GM10248 (cell line): ENCODE data around the gene LEFTY1.
"Not testable (repeated sequence)": the region's sequence is repeated elsewhere in the genome, so short reads cannot be mapped to it uniquely, and the experiment has no call there.

Experiments used
- CTCF ChIA-PET: fragments of 300-600 bp; sonication (Branson Sonifier 250); formaldehyde crosslinking; extraction: SDS; loops from one replicate; lab custom pipeline; 2021; ENCODE audit warnings: antibody characterized with exemption; lab: Yijun Ruan, JAX
- POLR2A ChIA-PET: fragments of 350-650 bp; sonication (Branson Sonifier 250); formaldehyde crosslinking; extraction: SDS; loops from one replicate; lab custom pipeline; 2020; ENCODE audit warnings: antibody characterized with exemption; lab: Yijun Ruan, JAX
- DNase-seq: peaks from one replicate; pipeline ENCODE4 v3.0.0; 2012; ENCODE audit errors: extremely low spot score
- TF ChIP-seq, protein P1 (sequence below): IDR thresholded peaks from 2 replicates; pipeline ENCODE4 v1.5.1; 2012; ENCODE audit warnings: mild to moderate bottlenecking, low read depth; ENCODE audit errors: extremely low read depth, missing control alignments, control extremely low read depth

The LEFTY1 gene

DNA sequence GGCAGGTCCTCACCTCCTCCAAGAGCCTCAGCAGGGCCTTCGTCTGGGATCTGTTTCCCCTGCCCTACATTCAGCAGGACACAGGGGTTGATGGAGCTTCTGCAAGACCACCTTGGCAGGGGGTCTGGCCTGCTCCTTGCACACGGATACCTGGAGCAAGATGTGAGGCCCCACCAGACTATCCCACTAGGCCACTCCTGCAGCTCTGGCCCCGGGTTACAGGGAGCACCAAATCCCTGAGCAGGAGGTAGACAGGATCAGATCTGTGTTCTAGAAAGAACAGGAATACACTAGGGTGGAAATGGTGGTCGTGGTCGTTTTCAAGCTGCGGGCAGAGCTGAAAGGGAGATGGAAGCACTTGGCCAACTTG lies 45.5 kb downstream of the LEFTY1 start:
- CTCF ChIA-PET: interaction anchor here (1.0 kb wide), 1 partner anchor 13 kb away, joined by 3 read pairs; no protein-coding TSS in a partner anchor
- DNase-seq: no peak
- TF ChIP-seq, protein P1, sequence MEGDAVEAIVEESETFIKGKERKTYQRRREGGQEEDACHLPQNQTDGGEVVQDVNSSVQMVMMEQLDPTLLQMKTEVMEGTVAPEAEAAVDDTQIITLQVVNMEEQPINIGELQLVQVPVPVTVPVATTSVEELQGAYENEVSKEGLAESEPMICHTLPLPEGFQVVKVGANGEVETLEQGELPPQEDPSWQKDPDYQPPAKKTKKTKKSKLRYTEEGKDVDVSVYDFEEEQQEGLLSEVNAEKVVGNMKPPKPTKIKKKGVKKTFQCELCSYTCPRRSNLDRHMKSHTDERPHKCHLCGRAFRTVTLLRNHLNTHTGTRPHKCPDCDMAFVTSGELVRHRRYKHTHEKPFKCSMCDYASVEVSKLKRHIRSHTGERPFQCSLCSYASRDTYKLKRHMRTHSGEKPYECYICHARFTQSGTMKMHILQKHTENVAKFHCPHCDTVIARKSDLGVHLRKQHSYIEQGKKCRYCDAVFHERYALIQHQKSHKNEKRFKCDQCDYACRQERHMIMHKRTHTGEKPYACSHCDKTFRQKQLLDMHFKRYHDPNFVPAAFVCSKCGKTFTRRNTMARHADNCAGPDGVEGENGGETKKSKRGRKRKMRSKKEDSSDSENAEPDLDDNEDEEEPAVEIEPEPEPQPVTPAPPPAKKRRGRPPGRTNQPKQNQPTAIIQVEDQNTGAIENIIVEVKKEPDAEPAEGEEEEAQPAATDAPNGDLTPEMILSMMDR: no peak
- POLR2A ChIA-PET: no interaction called here

DNA sequence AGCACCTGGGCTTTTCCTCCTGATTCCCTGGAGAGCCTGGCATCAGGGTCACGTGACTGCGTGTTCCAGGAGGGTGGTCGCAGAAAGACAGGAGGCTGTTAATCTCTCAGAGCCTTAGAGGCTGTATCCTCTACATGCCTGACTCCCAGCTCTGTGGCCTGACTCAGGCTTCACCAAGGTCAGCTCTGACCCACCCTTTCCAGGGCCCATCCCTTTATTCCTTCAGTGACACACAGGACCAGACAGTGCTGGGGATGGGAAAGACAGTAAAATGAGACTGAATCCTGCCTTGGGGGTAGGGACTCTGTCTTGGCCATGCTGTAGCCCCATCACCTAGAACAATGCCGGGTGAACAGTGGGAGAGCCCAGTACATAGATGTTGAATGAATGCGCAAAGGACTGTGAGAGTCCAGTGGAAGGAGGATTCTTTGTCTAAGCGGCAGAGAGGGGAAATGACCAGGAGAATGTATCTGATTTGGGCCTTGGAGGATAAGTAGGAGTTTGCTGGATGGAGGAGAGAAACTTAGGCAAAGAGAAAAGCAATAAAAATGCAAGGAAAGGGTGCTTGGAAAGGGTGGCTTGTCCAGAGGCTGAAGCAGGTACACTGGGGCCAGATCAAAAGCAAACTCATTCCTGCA lies 46.0 kb downstream of the LEFTY1 start:
- TF ChIP-seq, protein P1: no peak
- no peak for DNase-seq
- POLR2A ChIA-PET: no interaction called here
- CTCF ChIA-PET: no interaction called here

DNA sequence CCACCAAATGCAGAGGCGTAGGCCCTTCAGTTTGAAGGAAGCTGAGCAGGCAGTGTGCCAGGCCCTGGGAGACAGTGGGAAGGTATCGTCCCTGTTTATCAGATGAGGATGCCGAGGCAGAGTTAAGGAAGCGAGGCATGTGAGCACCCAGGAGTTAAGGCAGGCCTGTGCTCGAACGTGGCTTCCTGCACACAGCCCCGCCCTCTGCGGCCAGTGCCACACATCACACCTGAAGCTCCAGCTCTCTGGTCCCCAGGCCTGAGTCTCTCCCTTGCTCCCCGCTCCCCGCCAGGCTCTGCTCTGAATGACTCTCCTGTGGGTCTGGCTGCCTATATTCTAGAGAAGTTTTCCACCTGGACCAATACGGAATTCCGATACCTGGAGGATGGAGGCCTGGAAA lies 46.9 kb downstream of the LEFTY1 start:
- ChIA-PET CTCF (no interaction called here), POLR2A (no interaction called here)
- TF ChIP-seq, protein P1: no peak
- DNase-seq: no peak

DNA sequence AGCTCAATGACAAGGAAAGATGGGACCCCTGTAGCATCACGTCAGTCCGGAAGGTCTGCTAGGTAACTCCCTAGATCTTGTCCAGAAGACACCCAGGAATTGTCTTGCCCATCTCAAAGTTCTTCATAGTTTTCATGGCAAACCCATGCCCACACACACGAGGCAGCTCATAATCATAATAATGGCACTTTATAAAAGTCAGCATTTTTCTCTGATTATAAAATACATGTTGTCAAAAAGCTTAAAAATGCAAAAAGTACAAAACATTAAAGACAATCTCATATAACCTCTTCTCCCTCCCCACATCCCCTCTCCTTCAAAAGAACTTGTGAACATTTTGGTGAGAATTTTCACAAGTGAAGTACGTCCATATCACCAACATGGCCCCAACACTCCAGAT lies 48.2 kb downstream of the LEFTY1 start:
- ChIA-PET POLR2A (no interaction called here), CTCF (interaction anchor here (1.1 to 1.2 kb wide), 2 partner anchors 63 to 69 kb away, joined by 4 read pairs; partner anchors contain the start of gene SRP9)
- DNase-seq: no peak
- TF ChIP-seq, protein P1: no peak

DNA sequence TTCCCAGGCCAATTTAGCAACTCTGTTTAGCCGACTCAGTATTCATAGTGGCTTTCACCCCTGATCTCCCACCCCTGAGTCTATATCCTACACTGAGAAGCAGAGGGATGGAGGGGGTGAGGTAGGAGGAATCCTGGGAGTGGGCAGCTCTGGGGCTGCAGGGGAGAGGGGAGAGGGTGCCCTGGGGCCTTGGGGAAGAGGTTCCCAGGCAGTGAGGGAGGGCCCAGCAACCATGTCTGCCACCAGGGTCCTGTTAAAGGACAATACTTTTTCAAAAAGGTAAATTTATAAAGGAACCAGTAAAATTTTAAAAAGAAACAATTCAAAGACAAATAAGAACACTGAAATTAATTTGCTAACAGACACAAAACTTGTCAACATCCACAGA lies 48.7 kb downstream of the LEFTY1 start:
- CTCF ChIA-PET: interaction anchor here (1.1 to 1.2 kb wide), 2 partner anchors 62 to 68 kb away, joined by 4 read pairs; partner anchors contain the start of gene SRP9
- TF ChIP-seq, protein P1: no peak
- POLR2A ChIA-PET: no interaction called here
- no peak for DNase-seq

DNA sequence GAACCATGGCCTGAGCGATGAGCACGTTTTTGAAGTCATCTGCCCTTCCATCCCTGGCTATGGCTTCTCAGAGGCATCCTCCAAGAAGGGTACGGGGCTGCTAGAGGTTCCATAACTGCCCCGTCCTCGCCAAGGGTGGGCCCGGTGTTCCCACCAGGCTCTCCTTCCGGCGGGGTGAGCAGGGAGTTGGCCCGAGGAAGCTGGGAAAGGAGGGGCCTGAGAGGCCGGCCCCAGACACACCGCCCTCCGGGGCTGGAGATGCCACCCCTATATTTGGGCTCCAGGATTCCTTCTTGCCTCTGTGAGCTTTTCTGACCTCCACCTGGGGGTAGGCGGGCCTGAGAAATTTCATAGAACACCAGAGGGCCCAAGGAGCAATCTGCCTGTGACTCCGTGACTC lies 50.2 kb downstream of the LEFTY1 start:
- DNase-seq: no peak
- TF ChIP-seq, protein P1: no peak
- ChIA-PET CTCF (no interaction called here), POLR2A (no interaction called here)

DNA sequence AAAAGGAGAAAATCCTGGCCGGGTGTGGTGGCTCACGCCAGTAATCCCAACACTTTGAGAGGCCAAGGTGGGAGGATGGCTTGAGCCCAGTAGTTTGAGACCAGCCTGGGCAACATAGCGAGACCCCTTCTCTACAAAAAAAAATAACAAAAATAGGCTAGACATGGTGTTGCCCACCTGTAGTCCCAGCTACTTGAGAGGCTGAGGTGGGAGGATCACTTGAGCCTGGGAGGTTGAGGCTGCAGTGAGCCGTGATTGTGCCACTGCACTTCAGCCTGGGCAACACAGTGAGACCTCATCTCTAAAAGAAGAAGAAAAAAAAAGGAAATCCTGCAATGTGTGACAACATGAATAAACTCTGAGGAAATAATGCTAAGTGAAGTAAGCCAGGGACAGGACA lies 52.6 kb downstream of the LEFTY1 start:
- DNase-seq, CTCF ChIA-PET, POLR2A ChIA-PET: not testable (repeated sequence)
